IMR-90 (cell line): ENCODE data around the gene NOP10. TPM values are rescaled to one million over a fixed set of nuclear protein-coding genes. Genes with fewer than 3 reads are reported as not detected.

ENCODE experiments used
- ATAC-seq: fragments of 200-7000 bp; cut with Tn5 transposase; 2 replicates; pipeline ENCODE4 v1.9.1; 2020; ENCODE audit warnings: low read depth, mild to moderate bottlenecking, moderate library complexity
- BruUV-seq: library from RNA; stranded (reverse); fragments of 400-500 nt; replicated peaks from 2 replicates; lab custom pipeline; 2021; lab: Mats Ljungman, UMichigan
- CTCF ChIA-PET: fragments of 300-600 bp; formaldehyde crosslinking; extraction: SDS; loops from one replicate; lab custom pipeline; 2021; ENCODE audit warnings: antibody characterized with exemption; lab: Yijun Ruan, JAX
- POLR2A ChIA-PET: fragments of 300-600 bp; sonication (Branson Sonifier 250); formaldehyde crosslinking; loops from one replicate; lab custom pipeline; 2022; ENCODE audit warnings: antibody characterized with exemption; ENCODE audit not compliant: unreplicated experiment; lab: Charles Lee
- DNase-seq: peaks from one replicate; pipeline ENCODE4 v3.0.0; 2013
- H2AFZ ChIP-seq: replicated peaks from 2 replicates; pipeline ENCODE3; 2013; ENCODE audit warnings: low read length, mild to moderate bottlenecking; ENCODE audit not compliant: poor library complexity
- H2AK5ac ChIP-seq: 2 replicates; pipeline ENCODE4 v1.6.1; 2013; ENCODE audit warnings: low read depth, low read length, inconsistent platforms
- H2AK9ac ChIP-seq: replicated peaks from 2 replicates; pipeline ENCODE3; 2013; ENCODE audit warnings: mild to moderate bottlenecking, low read depth, low read length, moderate library complexity; ENCODE audit not compliant: poor library complexity
- H2BK120ac ChIP-seq: 2 replicates; pipeline ENCODE4 v1.6.1; 2013; ENCODE audit warnings: low read depth, low read length, inconsistent platforms
- H2BK15ac ChIP-seq: 3 replicates; pipeline ENCODE4 v1.6.1; 2013; ENCODE audit warnings: low read depth, low read length, inconsistent platforms
- H2BK20ac ChIP-seq: 2 replicates; pipeline ENCODE4 v1.6.1; 2013; ENCODE audit warnings: low read depth, mild to moderate bottlenecking, inconsistent platforms, low read length, moderate library complexity
- H2BK5ac ChIP-seq: 2 replicates; pipeline ENCODE4 v1.6.1; 2013; ENCODE audit warnings: mild to moderate bottlenecking, low read depth, low read length, inconsistent platforms; ENCODE audit not compliant: poor library complexity, severe bottlenecking
- H3K14ac ChIP-seq: replicated peaks from 2 replicates; pipeline ENCODE4 v1.6.1; 2013; ENCODE audit warnings: low read depth, low read length, inconsistent platforms
- H3K18ac ChIP-seq: 2 replicates; pipeline ENCODE4 v1.6.1; 2013; ENCODE audit warnings: low read depth, low read length, control low read depth
- H3K23ac ChIP-seq: 2 replicates; pipeline ENCODE4 v1.6.1; 2013; ENCODE audit warnings: low read depth, low read length, inconsistent platforms
- H3K27ac ChIP-seq: 2 replicates; pipeline ENCODE4 v1.5.1; 2013; ENCODE audit warnings: mild to moderate bottlenecking, control low read depth, low read length; ENCODE audit not compliant: insufficient read depth
- H3K27me3 ChIP-seq: 2 replicates; pipeline ENCODE4 v1.6.1; 2013; ENCODE audit warnings: low read length; ENCODE audit not compliant: control insufficient read depth, insufficient read depth
- H3K36me3 ChIP-seq: 2 replicates; pipeline ENCODE4 v1.6.1; 2013; ENCODE audit warnings: low read length, mixed read lengths; ENCODE audit not compliant: control insufficient read depth, insufficient read depth
- H3K4ac ChIP-seq: 2 replicates; pipeline ENCODE4 v1.6.1; 2013; ENCODE audit warnings: low read depth, low read length, inconsistent platforms
- H3K4me1 ChIP-seq: 2 replicates; pipeline ENCODE4 v1.6.1; 2013; ENCODE audit warnings: low read length, mixed read lengths; ENCODE audit not compliant: control insufficient read depth, insufficient read depth
- H3K4me2 ChIP-seq: 2 replicates; pipeline ENCODE4 v1.6.1; 2013; ENCODE audit warnings: low read depth, mild to moderate bottlenecking, control low read depth, low read length, moderate library complexity
- H3K4me3 ChIP-seq: 2 replicates; pipeline ENCODE4 v1.5.1; 2013; ENCODE audit warnings: low read depth, mild to moderate bottlenecking, control low read depth, low read length, moderate library complexity; ENCODE audit not compliant: insufficient read depth
- H3K56ac ChIP-seq: 2 replicates; pipeline ENCODE4 v1.6.1; 2013; ENCODE audit warnings: low read length, inconsistent platforms; ENCODE audit not compliant: insufficient read depth; ENCODE audit errors: extremely low read depth
- H3K79me1 ChIP-seq, 2 experiments: 2 replicates each; pipeline ENCODE4 v1.6.1; 2013; ENCODE audit warnings: low read length in 2 of 2, inconsistent platforms in 1 of 2, low read depth in 1 of 2
- H3K9ac ChIP-seq: 2 replicates; pipeline ENCODE4 v1.6.1; 2013; ENCODE audit warnings: low read depth, low read length, control low read depth
- H3K9me1 ChIP-seq: 2 replicates; pipeline ENCODE4 v1.6.1; 2013; ENCODE audit warnings: low read length, inconsistent platforms; ENCODE audit not compliant: insufficient read depth
- H3K9me3 ChIP-seq: 2 replicates; pipeline ENCODE4 v1.6.1; 2013; ENCODE audit warnings: low read length; ENCODE audit not compliant: control insufficient read depth, insufficient read depth
- H4K20me1 ChIP-seq: 2 replicates; pipeline ENCODE4 v1.6.1; 2013; ENCODE audit warnings: low read length, inconsistent platforms; ENCODE audit not compliant: insufficient read depth
- H4K5ac ChIP-seq: 2 replicates; pipeline ENCODE4 v1.6.1; 2013; ENCODE audit warnings: mild to moderate bottlenecking, low read depth, low read length, control low read depth
- H4K8ac ChIP-seq, 2 experiments: 2 replicates each; pipeline ENCODE4 v1.6.1; 2013; ENCODE audit warnings: low read depth in 2 of 2, low read length in 2 of 2, control low read depth in 1 of 2, inconsistent platforms in 1 of 2
- H4K91ac ChIP-seq: 2 replicates; pipeline ENCODE4 v1.6.1; 2013; ENCODE audit warnings: low read depth, low read length, inconsistent platforms; ENCODE audit not compliant: insufficient read depth
- BHLHE40 ChIP-seq: fragments of 150-350 bp; IDR thresholded peaks from 2 replicates; pipeline ENCODE4 v1.6.1; 2016; ENCODE audit warnings: mild to moderate bottlenecking, low read depth, low read length
- CEBPB ChIP-seq: IDR thresholded peaks from 2 replicates; pipeline ENCODE4 v1.6.1; 2012; ENCODE audit warnings: low read depth, low read length, improper control_type of control experiment
- CHD1 ChIP-seq: IDR thresholded peaks from 2 replicates; pipeline ENCODE4 v1.6.1; 2012; ENCODE audit warnings: low read depth, low read length, improper control_type of control experiment
- FOS ChIP-seq: fragments of 150-350 bp; IDR thresholded peaks from 2 replicates; pipeline ENCODE4 v1.6.1; 2016; ENCODE audit warnings: low read depth, low read length
- MAFK ChIP-seq: IDR thresholded peaks from 2 replicates; pipeline ENCODE4 v1.6.1; 2012; ENCODE audit warnings: low read depth, low read length, improper control_type of control experiment
- MAZ ChIP-seq: IDR thresholded peaks from 2 replicates; pipeline ENCODE4 v1.6.1; 2012; ENCODE audit warnings: low read depth, mild to moderate bottlenecking, low read length, improper control_type of control experiment, moderate library complexity, borderline replicate concordance
- MXI1 ChIP-seq: IDR thresholded peaks from 2 replicates; pipeline ENCODE4 v1.6.1; 2012; ENCODE audit warnings: low read depth, mild to moderate bottlenecking, low read length, moderate library complexity, borderline replicate concordance
- NFE2L2 ChIP-seq: fragments of 150-350 bp; IDR thresholded peaks from 2 replicates; pipeline ENCODE4 v1.6.1; 2016; ENCODE audit warnings: low read depth, mild to moderate bottlenecking, low read length
- POLR2A ChIP-seq: IDR thresholded peaks from 2 replicates; pipeline ENCODE4 v1.6.1; 2012; ENCODE audit warnings: mild to moderate bottlenecking, low read depth, low read length
- RAD21 ChIP-seq: IDR thresholded peaks from 2 replicates; pipeline ENCODE4 v1.6.1; 2012; ENCODE audit warnings: low read length, improper control_type of control experiment
- RCOR1 ChIP-seq: IDR thresholded peaks from 2 replicates; pipeline ENCODE4 v1.6.1; 2012; ENCODE audit warnings: mild to moderate bottlenecking, low read length, improper control_type of control experiment; ENCODE audit not compliant: insufficient replicate concordance
- RFX5 ChIP-seq: IDR thresholded peaks from 2 replicates; pipeline ENCODE4 v1.8.0; 2012; ENCODE audit warnings: low read depth, mild to moderate bottlenecking, low read length, moderate library complexity
- SMC3 ChIP-seq: fragments of 150-350 bp; IDR thresholded peaks from 2 replicates; pipeline ENCODE4 v1.6.1; 2016; ENCODE audit warnings: low read depth, mild to moderate bottlenecking, antibody characterized with exemption, low read length, moderate library complexity
- WGBS, 2 experiments: methylation state at CpG; one replicate each; pipeline versions ENCODE4 v1.1.5 to v1.1.7; 2013; ENCODE audit warnings: missing lambda C conversion rate in 2 of 2; ENCODE audit not compliant: insufficient read length in 1 of 2; ENCODE audit errors: extremely low coverage in 2 of 2; 5-methylcytosine and 5-hydroxymethylcytosine counted together
- dilution Hi-C: fragments of 300-500 bp; cut with HindIII; formaldehyde crosslinking; loops from one replicate; pipeline ENCODE4 v1.14.3; 2018; ENCODE audit warnings: low sequenced_read_pairs; ENCODE audit not compliant: unreplicated experiment
- in situ Hi-C: fragments of 300-500 bp; cut with MboI; formaldehyde crosslinking; loops from 3 replicates; pipeline ENCODE4 v1.14.3; 2019; ENCODE audit warnings: low sequenced_read_pairs, inconsistent platforms, mixed read lengths
- intact Hi-C: fragments of 100-400 bp; cut with micrococcal nuclease; formaldehyde crosslinking; loops from 2 replicates; pipeline ENCODE4 v1.10.0; 2022
- polyA plus RNA-seq, 3 experiments: library from polyadenylated mRNA; depleted of rRNA; stranded (reverse); fragments of >200 nt; gene quantifications; 2 replicates each; pipeline ENCODE4 v1.2.3, GENCODE V29; 2012; ENCODE audit warnings: low replicate concordance in 1 of 3
- total RNA-seq: library from RNA; depleted of rRNA; stranded (reverse); fragments of >200 nt; gene quantifications from 2 replicates; pipeline ENCODE4 v1.2.3, GENCODE V29; 2012
- TF ChIP-seq, protein P1 (sequence below): fragments of 150-350 bp; IDR thresholded peaks from 2 replicates; pipeline ENCODE4 v1.6.1; 2016; ENCODE audit warnings: low read depth, mild to moderate bottlenecking, low read length, moderate library complexity, borderline replicate concordance
- TF ChIP-seq, protein P2 (sequence below): conservative IDR thresholded peaks from 2 replicates; pipeline ENCODE4 v1.5.1; 2012; ENCODE audit warnings: mild to moderate bottlenecking, low read depth, low read length, improper control_type of control experiment
- TF ChIP-seq, protein P3 (sequence below): fragments of 150-350 bp; IDR thresholded peaks from 2 replicates; pipeline ENCODE4 v1.6.1; 2017; ENCODE audit warnings: mild to moderate bottlenecking, antibody characterized with exemption, low read length, low read depth

Gene NOP10
- total and polyA plus RNA-seq, 2 of the 4 experiments (the other 2 are of a cell fraction): 141 to 468 TPM

DNA sequence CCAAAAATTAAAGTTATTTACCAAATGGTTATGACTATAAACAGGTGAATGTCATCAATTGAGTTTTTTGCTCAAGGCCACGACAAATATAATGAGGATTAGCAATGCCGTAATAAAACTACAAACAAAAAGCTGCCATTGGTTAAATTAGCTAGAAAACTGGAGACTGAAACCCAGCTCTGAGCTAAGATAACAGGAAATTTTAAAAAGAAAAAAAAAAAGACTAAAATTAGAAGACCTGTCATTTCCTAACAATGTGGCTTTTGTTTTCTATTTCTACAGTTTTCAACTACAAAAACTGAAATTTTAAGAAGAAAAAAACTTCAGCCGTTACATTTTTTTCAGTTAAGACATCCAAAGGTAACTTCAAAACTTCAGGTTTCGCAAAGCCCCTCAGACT, 15.0 kb downstream of the NOP10 start:
- no peak overlapping the region for H4K91ac ChIP-seq
- H4K20me1 ChIP-seq: no peaks in the 10 kb centered on the region
- dilution Hi-C loops: no loop called here
- no peaks in the 10 kb centered on the region for H3K36me3 ChIP-seq
- no peak overlapping the region for H3K56ac ChIP-seq
- no peaks in the 10 kb centered on the region for H3K9me1 ChIP-seq
- intact Hi-C loops: no loop called here
- H2BK120ac ChIP-seq: no peak overlapping the region
- no peak overlapping the region for H2AK5ac ChIP-seq
- in situ Hi-C loops: no loop called here
- no peak overlapping the region for H3K27ac ChIP-seq
- POLR2A ChIA-PET: interaction anchor here (0.5 to 0.6 kb wide), 2 partner anchors 8 to 37 kb away, joined by 3 read pairs; no protein-coding TSS in a partner anchor
- BruUV-seq: no TSS peak
- H3K4me2 ChIP-seq: no peak overlapping the region
- H3K23ac ChIP-seq: no peak overlapping the region
- no peak overlapping the region for H2BK15ac ChIP-seq
- TF ChIP-seq RAD21 (no peak), RCOR1 (no peak), FOS (no peak), MXI1 (no peak), CHD1 (no peak), RFX5 (no peak), SMC3 (no peak), MAZ (no peak), BHLHE40 (no peak), POLR2A (no peak), CEBPB (no peak), NFE2L2 (no peak), MAFK (no peak)
- TF ChIP-seq, protein P1, sequence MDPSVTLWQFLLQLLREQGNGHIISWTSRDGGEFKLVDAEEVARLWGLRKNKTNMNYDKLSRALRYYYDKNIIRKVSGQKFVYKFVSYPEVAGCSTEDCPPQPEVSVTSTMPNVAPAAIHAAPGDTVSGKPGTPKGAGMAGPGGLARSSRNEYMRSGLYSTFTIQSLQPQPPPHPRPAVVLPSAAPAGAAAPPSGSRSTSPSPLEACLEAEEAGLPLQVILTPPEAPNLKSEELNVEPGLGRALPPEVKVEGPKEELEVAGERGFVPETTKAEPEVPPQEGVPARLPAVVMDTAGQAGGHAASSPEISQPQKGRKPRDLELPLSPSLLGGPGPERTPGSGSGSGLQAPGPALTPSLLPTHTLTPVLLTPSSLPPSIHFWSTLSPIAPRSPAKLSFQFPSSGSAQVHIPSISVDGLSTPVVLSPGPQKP: no peak
- TF ChIP-seq, protein P2, sequence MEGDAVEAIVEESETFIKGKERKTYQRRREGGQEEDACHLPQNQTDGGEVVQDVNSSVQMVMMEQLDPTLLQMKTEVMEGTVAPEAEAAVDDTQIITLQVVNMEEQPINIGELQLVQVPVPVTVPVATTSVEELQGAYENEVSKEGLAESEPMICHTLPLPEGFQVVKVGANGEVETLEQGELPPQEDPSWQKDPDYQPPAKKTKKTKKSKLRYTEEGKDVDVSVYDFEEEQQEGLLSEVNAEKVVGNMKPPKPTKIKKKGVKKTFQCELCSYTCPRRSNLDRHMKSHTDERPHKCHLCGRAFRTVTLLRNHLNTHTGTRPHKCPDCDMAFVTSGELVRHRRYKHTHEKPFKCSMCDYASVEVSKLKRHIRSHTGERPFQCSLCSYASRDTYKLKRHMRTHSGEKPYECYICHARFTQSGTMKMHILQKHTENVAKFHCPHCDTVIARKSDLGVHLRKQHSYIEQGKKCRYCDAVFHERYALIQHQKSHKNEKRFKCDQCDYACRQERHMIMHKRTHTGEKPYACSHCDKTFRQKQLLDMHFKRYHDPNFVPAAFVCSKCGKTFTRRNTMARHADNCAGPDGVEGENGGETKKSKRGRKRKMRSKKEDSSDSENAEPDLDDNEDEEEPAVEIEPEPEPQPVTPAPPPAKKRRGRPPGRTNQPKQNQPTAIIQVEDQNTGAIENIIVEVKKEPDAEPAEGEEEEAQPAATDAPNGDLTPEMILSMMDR: no peak
- TF ChIP-seq, protein P3, sequence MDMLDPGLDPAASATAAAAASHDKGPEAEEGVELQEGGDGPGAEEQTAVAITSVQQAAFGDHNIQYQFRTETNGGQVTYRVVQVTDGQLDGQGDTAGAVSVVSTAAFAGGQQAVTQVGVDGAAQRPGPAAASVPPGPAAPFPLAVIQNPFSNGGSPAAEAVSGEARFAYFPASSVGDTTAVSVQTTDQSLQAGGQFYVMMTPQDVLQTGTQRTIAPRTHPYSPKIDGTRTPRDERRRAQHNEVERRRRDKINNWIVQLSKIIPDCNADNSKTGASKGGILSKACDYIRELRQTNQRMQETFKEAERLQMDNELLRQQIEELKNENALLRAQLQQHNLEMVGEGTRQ: no peak
- no peaks in the 10 kb centered on the region for H3K4me1 ChIP-seq
- H3K4me3 ChIP-seq: no peak overlapping the region
- H2AK9ac ChIP-seq: no peak overlapping the region
- H2BK20ac ChIP-seq: no peak overlapping the region
- no peaks in the 10 kb centered on the region for H3K9me3 ChIP-seq
- H3K27me3 ChIP-seq: no peaks in the 10 kb centered on the region
- H2BK5ac ChIP-seq: no peak overlapping the region
- CTCF ChIA-PET: interaction anchor here (0.6 to 1.6 kb wide), 3 partner anchors 16 to 86 kb away, joined by 3 to 5 read pairs (median 4); no protein-coding TSS in a partner anchor
- H3K18ac ChIP-seq: no peak overlapping the region
- H3K14ac ChIP-seq: no peak overlapping the region
- H4K5ac ChIP-seq: no peak overlapping the region
- peaks cover 0 to 6% of the 10 kb centered on the region in 2 experiments; a peak in 1 of 4 replicates for H3K79me1 ChIP-seq
- H2AFZ ChIP-seq: no peak overlapping the region
- WGBS, 2 experiments: no CpG with 5 or more reads among the region's 4 CpGs
- H3K9ac ChIP-seq: no peak overlapping the region
- H4K8ac ChIP-seq: no peak overlapping the region
- no peak for DNase-seq
- no peak for ATAC-seq
- H3K4ac ChIP-seq: no peak overlapping the region
